Aorta (tissue), 5 donors: ENCODE measurements around the gene TMEM89. TPM values are rescaled to one million over a fixed set of nuclear protein-coding genes. Genes with fewer than 3 reads are reported as not detected.

Source experiments
- ATAC-seq: fragments of 200-7000 bp; cut with Tn5 transposase; one replicate; pipeline ENCODE4 v1.9.1; 2022; ENCODE audit warnings: moderate library complexity; ENCODE audit not compliant: low FRiP score
- DNase-seq, 2 donors: peaks; one replicate each; pipeline ENCODE4 v3.0.0-alpha.2; 2020
- H3K27ac ChIP-seq, 2 donors: one replicate each; pipeline ENCODE4 v1.5.1; 2013; ENCODE audit warnings: low read length in 2 of 2, mild to moderate bottlenecking in 2 of 2, moderate library complexity in 2 of 2, control low read depth in 1 of 2, inconsistent platforms in 1 of 2, low read depth in 1 of 2
- H3K27me3 ChIP-seq, 2 donors: one replicate each; pipeline ENCODE4 v1.6.1; 2013; ENCODE audit warnings: control low read depth in 1 of 2, low read length in 1 of 2, mild to moderate bottlenecking in 1 of 2, moderate library complexity in 1 of 2; ENCODE audit not compliant: insufficient read depth in 2 of 2, control insufficient read depth in 1 of 2
- H3K36me3 ChIP-seq, 2 donors: one replicate each; pipeline ENCODE4 v1.6.1; 2013; ENCODE audit warnings: control low read depth in 1 of 2, low read length in 1 of 2, mild to moderate bottlenecking in 1 of 2; ENCODE audit not compliant: insufficient read depth in 2 of 2, control insufficient read depth in 1 of 2
- H3K4me1 ChIP-seq, 2 donors: one replicate each; pipeline ENCODE4 v1.6.1; 2013; ENCODE audit warnings: low read length in 2 of 2, control low read depth in 1 of 2, mild to moderate bottlenecking in 1 of 2, moderate library complexity in 1 of 2; ENCODE audit not compliant: insufficient read depth in 2 of 2, control insufficient read depth in 1 of 2
- H3K4me3 ChIP-seq, 2 donors: one replicate each; pipeline ENCODE4 v1.5.1; 2013; ENCODE audit warnings: low read length in 2 of 2, control low read depth in 1 of 2, mild to moderate bottlenecking in 1 of 2
- H3K9me3 ChIP-seq: one replicate; pipeline ENCODE4 v1.6.1; 2013; ENCODE audit warnings: mild to moderate bottlenecking, low read length; ENCODE audit not compliant: control insufficient read depth
- WGBS, 2 donors: extraction: QIAGEN DNeasy Blood & Tissue Kit; methylation state at CpG; one replicate each; pipeline ENCODE4 v1.1.7; 2013; 5-methylcytosine and 5-hydroxymethylcytosine counted together
- intact Hi-C, 2 donors: fragments of 100-400 bp; cut with DNase I; formaldehyde crosslinking; loops; one replicate each; pipeline versions ENCODE4 v1.14.2 to v1.15.0; 2022
- long read RNA-seq, 2 donors: library from polyadenylated mRNA; unstranded; transcript quantifications; one replicate each; pipeline ENCODE4 v2.0.0, GENCODE V29; 2020 to 2021
- polyA plus RNA-seq, 2 donors: library from polyadenylated mRNA; stranded (reverse); fragments of 200-250 nt; gene quantifications; one replicate each; pipeline ENCODE4 v1.2.3, GENCODE V29; 2013
- total RNA-seq, 2 donors: library from RNA; stranded (reverse); fragmentation: NEBNext Ultra II Directional; extraction: Animal tissue kit (Norgen Biotek cat#: 25700); gene quantifications; one replicate each; pipeline ENCODE4 v1.2.1, GENCODE V29; 2021
- donor health status: healthy with polysubstance abuse.
- donor health status: Bipolar disorder and iron deficiency.
- donor health status: DM: no; HTN: no; CAD: no.
- donor health status: DM: no; HTN: no; CAD: no.
- donor health status: DM: yes; HTN: yes; CAD: no.

Gene TMEM89
- total RNA-seq (not detected), polyA plus RNA-seq (1 to 10 TPM in 1 of 2 donors, not detected in 1; 5.7 TPM)
- long read RNA-seq, donor 1, result 0 reads
- long read RNA-seq, donor 2, result 0 reads

- WGBS, 2 donors, result 92 to 93% methylated on average over 19 of the region's 19 CpGs
- no peaks in the 10 kb centered on the region for H3K9me3 ChIP-seq
- H3K27ac ChIP-seq, result peak within 1 kb of the TSS in 1 of 2 donors; percentile 96
- H3K27me3 ChIP-seq, result no peaks in the 10 kb centered on the region
- DNase-seq (no peak), ATAC-seq (no peak)
- H3K4me3 ChIP-seq, result no peak within 1 kb of the TSS
- H3K4me1 ChIP-seq, result peaks cover 0 to 5% of the 10 kb centered on the region in 2 donors
- intact Hi-C loops, result no loop called here
- peaks cover 0 to 2% of the 10 kb centered on the region in 2 donors for H3K36me3 ChIP-seq
These were observed at the start of gene TMEM89 for GRCh38 chr3:48621461-48621869. Gene TMEM89 (minus strand): TSS chr3:48621769. CDS start chr3:48621756, 13 bp downstream.

- 83 to 90% methylated on average over 4 of the region's 4 CpGs for WGBS, 2 donors
These were observed 43.4 kb upstream of the TMEM89 start for GRCh38 chr3:48664929-48665328.

GRCh38 chr3:48664313-48664644, 42.7 kb upstream of the TMEM89 start:
- intact Hi-C loops, result no loop called here
- peak overlapping the region in 1 of 2 donors; percentile 43 for H3K27ac ChIP-seq
- H3K36me3 ChIP-seq, result no peaks in the 10 kb centered on the region
- DNase-seq (no peak), ATAC-seq (no peak)
- no peaks in the 10 kb centered on the region for H3K27me3 ChIP-seq
- H3K4me3 ChIP-seq, result no peak overlapping the region
- no peaks in the 10 kb centered on the region for H3K9me3 ChIP-seq
- H3K4me1 ChIP-seq, result no peaks in the 10 kb centered on the region
- 48 to 49% methylated on average over 11 of the region's 11 CpGs for WGBS, 2 donors

More at GRCh38 chr3:48664929-48665328, 43.4 kb upstream of the TMEM89 start:
- Histone ChIP-seq H3K9me3 (no peaks in the 10 kb centered on the region), H3K4me3 (no peak overlapping the region), H3K4me1 (no peaks in the 10 kb centered on the region), H3K27ac (no peak overlapping the region), H3K36me3 (no peaks in the 10 kb centered on the region), H3K27me3 (no peaks in the 10 kb centered on the region)
- intact Hi-C loops, result no loop called here
- DNase-seq (no peak), ATAC-seq (no peak)

GRCh38 chr3:48663489-48664312, 42.1 kb upstream of the TMEM89 start:
- Histone ChIP-seq H3K9me3 (no peaks in the 10 kb centered on the region), H3K27ac (peak overlapping the region; percentile 68 to 83), H3K27me3 (no peaks in the 10 kb centered on the region), H3K4me3 (peak overlapping the region; percentile 10 to 39), H3K4me1 (no peaks in the 10 kb centered on the region), H3K36me3 (no peaks in the 10 kb centered on the region)
- DNase-seq (peak; percentile 96 to 98), ATAC-seq (peak; percentile 92)
- 0% methylated on average over 66 of the region's 66 CpGs for WGBS, 2 donors
- intact Hi-C loops, result no loop called here

GRCh38 chr3:48662753-48663488, 41.4 kb upstream of the TMEM89 start, which contains the start of gene CELSR3:
Gene CELSR3 (minus strand): TSS chr3:48662886. CDS start chr3:48662634, 252 bp downstream.
- H3K4me1 ChIP-seq, result no peaks in the 10 kb centered on the region
- peak within 1 kb of the TSS; percentile 68 to 83 for H3K27ac ChIP-seq
- 0 to 1% methylated on average over 48 to 52 of the region's 52 CpGs for WGBS, 2 donors
- peak within 1 kb of the TSS; percentile 10 to 39 for H3K4me3 ChIP-seq
- H3K9me3 ChIP-seq, result no peaks in the 10 kb centered on the region
- no peaks in the 10 kb centered on the region for H3K36me3 ChIP-seq
- ATAC-seq (peak; percentile 72), DNase-seq (peak; percentile 83 to 92)
- intact Hi-C loops, result no loop called here
- H3K27me3 ChIP-seq, result no peaks in the 10 kb centered on the region

- Histone ChIP-seq H3K9me3 (no peaks in the 10 kb centered on the region), H3K4me3 (no peak overlapping the region), H3K27me3 (no peaks in the 10 kb centered on the region), H3K4me1 (no peaks in the 10 kb centered on the region), H3K27ac (no peak overlapping the region), H3K36me3 (no peaks in the 10 kb centered on the region)
- intact Hi-C loops, result no loop called here
- WGBS, 2 donors, result 1 to 2% methylated on average over 27 to 46 of the region's 46 CpGs
- DNase-seq (peak in 1 of 2 donors; percentile 47), ATAC-seq (no peak)
These were observed 40.7 kb upstream of the TMEM89 start for GRCh38 chr3:48662145-48662752.

- DNase-seq, result peak; percentile 78 to 91
- H3K27me3 ChIP-seq, result no peaks in the 10 kb centered on the region
- no peak overlapping the region for H3K4me3 ChIP-seq
- intact Hi-C loops, result no loop called here
- WGBS, 2 donors, result 1% methylated on average over 67 of the region's 67 CpGs
- no peaks in the 10 kb centered on the region for H3K9me3 ChIP-seq
- no peak overlapping the region for H3K27ac ChIP-seq
- H3K36me3 ChIP-seq, result no peaks in the 10 kb centered on the region
- H3K4me1 ChIP-seq, result no peaks in the 10 kb centered on the region
- peak; percentile 71 for ATAC-seq
These were observed 40.1 kb upstream of the TMEM89 start for GRCh38 chr3:48661501-48662144.

- 50 to 61% methylated on average over 52 to 61 of the region's 61 CpGs for WGBS, 2 donors
- H3K9me3 ChIP-seq, result no peaks in the 10 kb centered on the region
These were observed 39.3 kb upstream of the TMEM89 start for GRCh38 chr3:48660800-48661400.

More at GRCh38 chr3:48660800-48661400, 39.3 kb upstream of the TMEM89 start:
- intact Hi-C loops, result no loop called here
- DNase-seq (no peak), ATAC-seq (no peak)
- Histone ChIP-seq H3K36me3 (no peaks in the 10 kb centered on the region), H3K4me1 (no peaks in the 10 kb centered on the region), H3K27me3 (no peaks in the 10 kb centered on the region), H3K27ac (no peak overlapping the region), H3K4me3 (no peak overlapping the region)
